HEK293T (cell line): ENCODE measurements around the gene CORO2B.

ENCODE experiments used
- BHLHE40 ChIP-seq: fragments of 450-650 bp; IDR thresholded peaks from 2 replicates; pipeline ENCODE4 v1.6.1; 2016; ENCODE audit warnings: mild to moderate bottlenecking, moderate library complexity, borderline replicate concordance
- FOXK2 ChIP-seq: fragments of 450-650 bp; IDR thresholded peaks from 2 replicates; pipeline ENCODE4 v1.6.1; 2016; ENCODE audit warnings: mild to moderate bottlenecking
- FOXM1 ChIP-seq: fragments of 450-650 bp; IDR thresholded peaks from 2 replicates; pipeline ENCODE4 v1.6.1; 2017; ENCODE audit warnings: mild to moderate bottlenecking, borderline replicate concordance
- LEF1 ChIP-seq: fragments of 450-650 bp; IDR thresholded peaks from 2 replicates; pipeline ENCODE4 v1.6.1; 2017; ENCODE audit warnings: mild to moderate bottlenecking, borderline replicate concordance
- SP1 ChIP-seq: fragments of 450-650 bp; IDR thresholded peaks from 2 replicates; pipeline ENCODE4 v1.6.1; 2017

DNA sequence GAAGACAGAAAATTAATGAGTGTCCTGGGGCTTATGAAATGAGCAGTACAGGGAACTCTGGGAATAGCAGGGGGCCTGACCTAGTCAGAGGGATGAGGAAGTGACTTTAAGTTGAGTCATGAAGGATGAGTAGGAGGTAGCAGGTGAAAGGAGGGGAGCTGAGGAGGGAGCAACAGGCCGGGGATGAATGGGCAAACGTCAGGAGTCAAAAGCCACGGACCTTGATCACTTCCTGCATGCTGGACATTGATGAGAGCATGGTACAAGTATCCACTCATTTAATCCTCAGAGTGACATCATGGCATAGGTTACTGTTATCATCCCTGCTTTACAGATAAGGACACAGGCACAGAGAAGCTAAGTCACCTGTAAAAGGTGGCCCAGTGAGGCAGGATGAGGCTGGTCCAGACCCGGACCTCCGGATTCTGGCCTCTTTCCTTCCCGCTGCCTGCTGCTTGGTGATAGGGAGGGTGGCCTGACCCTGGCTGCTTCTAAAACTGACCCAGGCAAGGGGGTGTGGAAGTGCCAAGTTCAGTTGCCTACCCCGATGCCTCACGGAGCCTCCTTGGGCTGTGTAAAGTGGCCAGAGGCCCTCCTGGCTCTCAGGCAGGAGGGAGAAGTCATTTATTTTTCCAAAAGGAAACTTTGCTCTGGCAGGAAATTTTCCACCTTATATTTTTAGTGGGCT lies 7.6 kb downstream of the CORO2B start:
- no peak for TF ChIP-seq FOXM1
- no peak for TF ChIP-seq LEF1
- TF ChIP-seq FOXK2, result no peak
- TF ChIP-seq SP1, result no peak
- no peak for TF ChIP-seq BHLHE40
